ENCODE measurements around the gene NIPA2.

Gene NIPA2

GRCh38 chr15:22808761-22809280, 29.6 kb upstream of the NIPA2 start:
- no peak overlapping the region for H3K9ac ChIP-seq (ENCODE audit: low read length)
- H3K27ac ChIP-seq (ENCODE audit: low read length), result no peak overlapping the region
- no peaks in the 10 kb centered on the region for H3K4me1 ChIP-seq (ENCODE audit: control insufficient read depth, low read depth, low read length)
- no peaks in the 10 kb centered on the region for H3K27me3 ChIP-seq (ENCODE audit: control insufficient read depth, insufficient read depth, low read length)
- no peaks in the 10 kb centered on the region for H3K9me3 ChIP-seq (ENCODE audit: control insufficient read depth, low read depth, low read length)
- no peaks in the 10 kb centered on the region for H3K36me3 ChIP-seq (ENCODE audit: control insufficient read depth, low read depth, low read length)
- no peak overlapping the region for H3K4me3 ChIP-seq (ENCODE audit: low read length)

- H3K27me3 ChIP-seq (ENCODE audit: control insufficient read depth, insufficient read depth, low read length), result no peaks in the 10 kb centered on the region
- H3K4me3 ChIP-seq (ENCODE audit: low read length), result no peak overlapping the region
- no peak overlapping the region for H3K27ac ChIP-seq (ENCODE audit: low read length)
- no peaks in the 10 kb centered on the region for H3K36me3 ChIP-seq (ENCODE audit: control insufficient read depth, low read depth, low read length)
- H3K9me3 ChIP-seq (ENCODE audit: control insufficient read depth, low read depth, low read length), result no peaks in the 10 kb centered on the region
- no peaks in the 10 kb centered on the region for H3K4me1 ChIP-seq (ENCODE audit: control insufficient read depth, low read depth, low read length)
- no peak overlapping the region for H3K9ac ChIP-seq (ENCODE audit: low read length)
These were observed 28.2 kb upstream of the NIPA2 start for GRCh38 chr15:22810033-22810852.

GRCh38 chr15:22810853-22811338, 27.6 kb upstream of the NIPA2 start:
- no peaks in the 10 kb centered on the region for H3K4me1 ChIP-seq (ENCODE audit: control insufficient read depth, low read depth, low read length)
- H3K4me3 ChIP-seq (ENCODE audit: low read length), result no peak overlapping the region
- H3K9ac ChIP-seq (ENCODE audit: low read length), result no peak overlapping the region

GRCh38 chr15:22811640-22812039, 26.8 kb upstream of the NIPA2 start:
- Histone ChIP-seq H3K27ac (ENCODE audit: low read length) (no peak overlapping the region), H3K4me1 (ENCODE audit: control insufficient read depth, low read depth, low read length) (no peaks in the 10 kb centered on the region), H3K4me3 (ENCODE audit: low read length) (no peak overlapping the region), H3K9me3 (ENCODE audit: control insufficient read depth, low read depth, low read length) (no peaks in the 10 kb centered on the region), H3K36me3 (ENCODE audit: control insufficient read depth, low read depth, low read length) (no peaks in the 10 kb centered on the region), H3K27me3 (ENCODE audit: control insufficient read depth, insufficient read depth, low read length) (no peaks in the 10 kb centered on the region), H3K9ac (ENCODE audit: low read length) (no peak overlapping the region)

More at GRCh38 chr15:22810853-22811338, 27.6 kb upstream of the NIPA2 start:
- Histone ChIP-seq H3K27me3 (ENCODE audit: control insufficient read depth, insufficient read depth, low read length) (no peaks in the 10 kb centered on the region), H3K9me3 (ENCODE audit: control insufficient read depth, low read depth, low read length) (no peaks in the 10 kb centered on the region), H3K27ac (ENCODE audit: low read length) (no peak overlapping the region), H3K36me3 (ENCODE audit: control insufficient read depth, low read depth, low read length) (no peaks in the 10 kb centered on the region)

- Histone ChIP-seq H3K36me3 (ENCODE audit: control insufficient read depth, low read depth, low read length) (no peaks in the 10 kb centered on the region), H3K27me3 (ENCODE audit: control insufficient read depth, insufficient read depth, low read length) (no peaks in the 10 kb centered on the region), H3K9ac (ENCODE audit: low read length) (no peak overlapping the region), H3K27ac (ENCODE audit: low read length) (no peak overlapping the region), H3K4me3 (ENCODE audit: low read length) (no peak overlapping the region), H3K9me3 (ENCODE audit: control insufficient read depth, low read depth, low read length) (no peaks in the 10 kb centered on the region), H3K4me1 (ENCODE audit: control insufficient read depth, low read depth, low read length) (no peaks in the 10 kb centered on the region)
These were observed 24.6 kb upstream of the NIPA2 start for GRCh38 chr15:22813844-22814243.

GRCh38 chr15:22815766-22816165, 22.7 kb upstream of the NIPA2 start:
- Histone ChIP-seq H3K4me1 (ENCODE audit: control insufficient read depth, low read depth, low read length) (no peaks in the 10 kb centered on the region), H3K27me3 (ENCODE audit: control insufficient read depth, insufficient read depth, low read length) (no peaks in the 10 kb centered on the region), H3K4me3 (ENCODE audit: low read length) (no peak overlapping the region), H3K27ac (ENCODE audit: low read length) (no peak overlapping the region), H3K9ac (ENCODE audit: low read length) (no peak overlapping the region), H3K36me3 (ENCODE audit: control insufficient read depth, low read depth, low read length) (no peaks in the 10 kb centered on the region), H3K9me3 (ENCODE audit: control insufficient read depth, low read depth, low read length) (no peaks in the 10 kb centered on the region)

GRCh38 chr15:22819651-22820050, 18.8 kb upstream of the NIPA2 start:
- Histone ChIP-seq H3K9ac (ENCODE audit: low read length) (no peak overlapping the region), H3K27ac (ENCODE audit: low read length) (no peak overlapping the region), H3K9me3 (ENCODE audit: control insufficient read depth, low read depth, low read length) (no peaks in the 10 kb centered on the region), H3K4me3 (ENCODE audit: low read length) (no peak overlapping the region), H3K4me1 (ENCODE audit: control insufficient read depth, low read depth, low read length) (no peaks in the 10 kb centered on the region), H3K27me3 (ENCODE audit: control insufficient read depth, insufficient read depth, low read length) (no peaks in the 10 kb centered on the region), H3K36me3 (ENCODE audit: control insufficient read depth, low read depth, low read length) (peaks cover 12% of the 10 kb centered on the region)

- Histone ChIP-seq H3K4me3 (ENCODE audit: low read length) (no peak overlapping the region), H3K27me3 (ENCODE audit: control insufficient read depth, insufficient read depth, low read length) (no peaks in the 10 kb centered on the region), H3K4me1 (ENCODE audit: control insufficient read depth, low read depth, low read length) (peaks cover 17% of the 10 kb centered on the region), H3K27ac (ENCODE audit: low read length) (no peak overlapping the region), H3K36me3 (ENCODE audit: control insufficient read depth, low read depth, low read length) (peaks cover 12% of the 10 kb centered on the region), H3K9ac (ENCODE audit: low read length) (no peak overlapping the region), H3K9me3 (ENCODE audit: control insufficient read depth, low read depth, low read length) (no peaks in the 10 kb centered on the region)
These were observed 14.9 kb upstream of the NIPA2 start for GRCh38 chr15:22823495-22824128.

- peaks cover 8% of the 10 kb centered on the region for H3K27me3 ChIP-seq (ENCODE audit: control insufficient read depth, insufficient read depth, low read length)
- H3K36me3 ChIP-seq (ENCODE audit: control insufficient read depth, low read depth, low read length), result peaks cover 2% of the 10 kb centered on the region
- H3K9ac ChIP-seq (ENCODE audit: low read length), result no peak overlapping the region
- H3K4me1 ChIP-seq (ENCODE audit: control insufficient read depth, low read depth, low read length), result peaks cover 23% of the 10 kb centered on the region
- H3K27ac ChIP-seq (ENCODE audit: low read length), result no peak overlapping the region
- no peaks in the 10 kb centered on the region for H3K9me3 ChIP-seq (ENCODE audit: control insufficient read depth, low read depth, low read length)
- no peak overlapping the region for H3K4me3 ChIP-seq (ENCODE audit: low read length)
These were observed 11.3 kb upstream of the NIPA2 start for GRCh38 chr15:22827125-22827524.

GRCh38 chr15:22831473-22831872, 7.0 kb upstream of the NIPA2 start:
- no peak overlapping the region for H3K27ac ChIP-seq (ENCODE audit: low read length)
- no peaks in the 10 kb centered on the region for H3K36me3 ChIP-seq (ENCODE audit: control insufficient read depth, low read depth, low read length)
- no peaks in the 10 kb centered on the region for H3K9me3 ChIP-seq (ENCODE audit: control insufficient read depth, low read depth, low read length)
- peaks cover 37% of the 10 kb centered on the region for H3K4me1 ChIP-seq (ENCODE audit: control insufficient read depth, low read depth, low read length)
- H3K9ac ChIP-seq (ENCODE audit: low read length), result no peak overlapping the region
- no peak overlapping the region for H3K4me3 ChIP-seq (ENCODE audit: low read length)
- peaks cover 15% of the 10 kb centered on the region for H3K27me3 ChIP-seq (ENCODE audit: control insufficient read depth, insufficient read depth, low read length)

- no peaks in the 10 kb centered on the region for H3K9me3 ChIP-seq (ENCODE audit: control insufficient read depth, low read depth, low read length)
- peaks cover 5% of the 10 kb centered on the region for H3K4me1 ChIP-seq (ENCODE audit: control insufficient read depth, low read depth, low read length)
- H3K27ac ChIP-seq (ENCODE audit: low read length), result peak overlapping the region; percentile 71
- H3K27me3 ChIP-seq (ENCODE audit: control insufficient read depth, insufficient read depth, low read length), result no peaks in the 10 kb centered on the region
- H3K36me3 ChIP-seq (ENCODE audit: control insufficient read depth, low read depth, low read length), result no peaks in the 10 kb centered on the region
- H3K4me3 ChIP-seq (ENCODE audit: low read length), result peak overlapping the region; percentile 96
- H3K9ac ChIP-seq (ENCODE audit: low read length), result peak overlapping the region; percentile 94
These were observed 705 bp downstream of the NIPA2 start for GRCh38 chr15:22839046-22839695.

Data from iPS-18a (cell line).